Stimulated activated CD8-positive, alpha-beta memory T cell treated with anti-CD3 and anti-CD28 coated beads, Interleukin-15, amount 100 ng/mL, for 48 hours (primary cell): ENCODE measurements around the gene OR51S1.
"Not testable (repeated sequence)": the region's sequence is repeated elsewhere in the genome, so short reads cannot be mapped to it uniquely, and the experiment has no call there.

Experiments
- DNase-seq, 2 donors: peaks; one replicate each; pipeline ENCODE4 v3.0.0-alpha.2; 2020; ENCODE audit warnings: low read depth in 2 of 2

OR51S1 gene

GRCh38 chr11:4808476-4808875, 40.5 kb downstream of the OR51S1 start:
- no peak for DNase-seq

DNA sequence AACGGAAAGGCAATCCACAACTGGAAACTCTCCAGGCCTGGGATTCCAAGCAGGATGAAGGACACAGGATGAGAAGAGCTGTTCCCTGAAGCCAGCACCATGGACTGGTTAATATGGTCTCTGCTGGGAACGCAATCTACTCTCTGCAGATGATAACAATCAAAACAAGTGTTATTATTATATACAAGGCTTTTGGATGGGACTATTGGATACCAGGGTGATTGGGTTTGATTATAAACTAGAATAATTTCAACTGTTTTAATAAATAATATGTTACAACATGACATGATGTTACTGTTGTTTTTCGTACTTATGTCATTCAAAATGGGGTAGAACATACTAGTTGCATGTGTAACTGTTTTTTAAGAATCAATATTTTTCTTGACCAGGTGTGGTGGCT, 44.7 kb downstream of the OR51S1 start, which contains the start of gene OR52R1:
Gene OR52R1 (minus strand): TSS at position 101 of the 400 bp plus-strand sequence. CDS start 0 bp downstream, at position 101.
- no peak for DNase-seq

GRCh38 chr11:4801316-4801715, 47.7 kb downstream of the OR51S1 start:
- DNase-seq = not testable (repeated sequence)

DNA sequence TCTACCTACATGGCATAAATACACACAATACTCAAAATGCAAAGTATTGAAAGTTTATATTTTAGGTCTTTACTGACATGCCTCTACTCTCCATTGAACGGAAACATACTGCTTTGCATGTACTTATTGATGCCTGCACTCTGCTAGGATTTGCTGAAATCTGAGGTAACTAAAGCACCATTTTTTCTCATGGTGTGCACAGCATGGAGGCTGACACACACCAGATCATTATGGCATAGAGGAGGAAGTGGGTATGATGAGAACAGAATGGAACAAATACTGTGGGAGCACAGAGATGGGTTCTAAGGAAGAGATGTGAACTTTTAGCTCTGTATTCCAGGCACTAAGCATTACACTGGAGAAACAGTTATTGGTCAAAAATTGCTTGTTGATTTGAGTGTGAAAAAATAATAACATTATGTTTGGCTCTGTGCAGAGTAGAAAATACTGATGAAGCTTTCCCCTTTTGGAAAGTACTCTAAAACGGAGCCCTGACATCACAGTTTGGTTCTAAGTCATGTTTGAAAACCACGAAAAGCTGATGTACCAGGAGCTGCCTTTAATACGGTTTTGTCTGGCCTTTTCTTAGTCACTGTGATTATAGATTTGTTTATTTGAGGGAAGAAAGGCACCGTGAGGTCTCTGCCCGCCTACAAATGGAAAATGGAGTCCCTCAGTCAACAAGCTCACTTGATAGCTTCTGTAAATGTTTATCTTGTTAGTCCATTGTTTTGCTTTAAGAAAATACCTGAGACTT, 50.4 kb downstream of the OR51S1 start:
- DNase-seq = no peak
